Neural progenitor cell (in vitro differentiated cells): Measurements from ENCODE around the gene PNN. TPM values are rescaled to one million over a fixed set of nuclear protein-coding genes. Genes with fewer than 3 reads are reported as not detected.
"Not testable (repeated sequence)": the region's sequence is repeated elsewhere in the genome, so short reads cannot be mapped to it uniquely, and the experiment has no call there.

Experiments used
- DNase-seq: peaks from one replicate; pipeline ENCODE4 v3.0.0-alpha.2; 2016; ENCODE audit warnings: low spot score
- H2AFZ ChIP-seq: fragments of 200-600 bp; sonication (generic); replicated peaks from 2 replicates; pipeline ENCODE4 v1.6.1; 2016; ENCODE audit warnings: antibody characterized with exemption
- H3F3A ChIP-seq: fragments of 200-600 bp; sonication (generic); 2 replicates; pipeline ENCODE4 v1.6.1; 2016; ENCODE audit warnings: antibody characterized with exemption, low read depth
- H3K27ac ChIP-seq: fragments of 200-600 bp; sonication (generic); 2 replicates; pipeline ENCODE4 v1.5.1; 2016; ENCODE audit warnings: mild to moderate bottlenecking
- H3K27me3 ChIP-seq: fragments of 200-600 bp; sonication (generic); 2 replicates; pipeline ENCODE4 v1.6.1; 2016; ENCODE audit warnings: mild to moderate bottlenecking, moderate library complexity
- H3K36me3 ChIP-seq: fragments of 200-600 bp; sonication (generic); 2 replicates; pipeline ENCODE4 v1.5.1; 2016
- H3K4me1 ChIP-seq: fragments of 200-600 bp; sonication (generic); 2 replicates; pipeline ENCODE4 v1.6.1; 2016; ENCODE audit warnings: mixed run types
- H3K4me2 ChIP-seq: fragments of 200-600 bp; sonication (generic); 2 replicates; pipeline ENCODE4 v1.6.1; 2016
- H3K4me3 ChIP-seq: fragments of 200-600 bp; sonication (generic); 2 replicates; pipeline ENCODE4 v1.5.1; 2016
- H3K79me2 ChIP-seq: fragments of 200-600 bp; sonication (generic); 2 replicates; pipeline ENCODE4 v1.6.1; 2016; ENCODE audit warnings: low read depth
- H3K9ac ChIP-seq: fragments of 200-600 bp; sonication (generic); 2 replicates; pipeline ENCODE4 v1.6.1; 2016
- H3K9me3 ChIP-seq: fragments of 200-600 bp; sonication (generic); 2 replicates; pipeline ENCODE4 v1.5.1; 2016; ENCODE audit warnings: low read depth
- H4K20me1 ChIP-seq: fragments of 200-600 bp; sonication (generic); 2 replicates; pipeline ENCODE4 v1.6.1; 2016; ENCODE audit warnings: low read depth
- H3K27ac Mint-ChIP-seq: 3 replicates; pipeline ENCODE4 v1.8.0; 2021; ENCODE audit warnings: mixed read lengths
- H3K27me3 Mint-ChIP-seq: 2 replicates; pipeline ENCODE4 v1.8.0; 2022; ENCODE audit warnings: low read depth, mild to moderate bottlenecking, inconsistent platforms, moderate library complexity, mixed read lengths; ENCODE audit not compliant: insufficient read depth
- H3K36me3 Mint-ChIP-seq: 3 replicates; pipeline ENCODE4 v1.8.0; 2021; ENCODE audit warnings: mixed read lengths
- H3K4me1 Mint-ChIP-seq: 3 replicates; pipeline ENCODE4 v1.8.0; 2021; ENCODE audit warnings: mixed read lengths
- H3K4me3 Mint-ChIP-seq: 3 replicates; pipeline ENCODE4 v1.8.0; 2021; ENCODE audit warnings: mild to moderate bottlenecking, moderate library complexity, mixed read lengths
- H3K9me3 Mint-ChIP-seq: 3 replicates; pipeline ENCODE4 v1.8.0; 2020; ENCODE audit warnings: mixed read lengths
- CTCF ChIP-seq: fragments of 200-600 bp; sonication (generic); IDR thresholded peaks from 2 replicates; pipeline ENCODE4 v1.5.1; 2017; ENCODE audit warnings: antibody characterized with exemption, mild to moderate bottlenecking
- EZH2 ChIP-seq: fragments of 200-600 bp; sonication (generic); IDR thresholded peaks from 2 replicates; pipeline ENCODE4 v1.6.1; 2017; ENCODE audit warnings: antibody characterized with exemption, mild to moderate bottlenecking, moderate library complexity
- EZH2phosphoT487 ChIP-seq: fragments of 200-600 bp; sonication (generic); IDR thresholded peaks from 2 replicates; pipeline ENCODE4 v1.6.1; 2017; ENCODE audit warnings: antibody characterized with exemption
- total RNA-seq: library from RNA; depleted of rRNA; stranded (reverse); fragments of >200 nt; gene quantifications from 2 replicates; pipeline ENCODE4 v1.2.3, GENCODE V29; 2015; ENCODE audit warnings: low replicate concordance

Gene PNN
- total RNA-seq, 1 donor from 2014 or later, result 110 TPM

GRCh38 chr14:39217214-39217879 is 42.3 kb downstream of the PNN start:
- no peak overlapping the region for H3K4me3 Mint-ChIP-seq
- DNase-seq, result no peak
- H3K27ac ChIP-seq, result no peak overlapping the region
- no peaks in the 10 kb centered on the region for H3K36me3 ChIP-seq
- H3K4me2 ChIP-seq, result no peak overlapping the region
- H3K4me3 ChIP-seq, result no peak overlapping the region
- H3K9me3 ChIP-seq, result no peaks in the 10 kb centered on the region
- H3K4me1 Mint-ChIP-seq, result no peaks in the 10 kb centered on the region
- H3K27ac Mint-ChIP-seq, result no peak overlapping the region
- H3K9me3 Mint-ChIP-seq, result peaks cover 4% of the 10 kb centered on the region
- no peaks in the 10 kb centered on the region for H4K20me1 ChIP-seq
- no peak for TF ChIP-seq CTCF
- no peak for TF ChIP-seq EZH2phosphoT487
- TF ChIP-seq EZH2, result no peak
- H3K79me2 ChIP-seq, result no peaks in the 10 kb centered on the region
- no peaks in the 10 kb centered on the region for H3F3A ChIP-seq
- H2AFZ ChIP-seq, result no peak overlapping the region
- H3K4me1 ChIP-seq, result peaks cover 4% of the 10 kb centered on the region
- peaks cover 3% of the 10 kb centered on the region for H3K27me3 Mint-ChIP-seq
- H3K36me3 Mint-ChIP-seq, result no peaks in the 10 kb centered on the region
- no peaks in the 10 kb centered on the region for H3K27me3 ChIP-seq
- no peak overlapping the region for H3K9ac ChIP-seq

GRCh38 chr14:39218171-39218769 is 43.2 kb downstream of the PNN start:
- no peak overlapping the region for H3K27ac Mint-ChIP-seq
- no peak overlapping the region for H3K4me2 ChIP-seq
- no peak overlapping the region for H3K27ac ChIP-seq

GRCh38 chr14:39219075-39219499 is 44.0 kb downstream of the PNN start:
- H3K9me3 ChIP-seq, result no peaks in the 10 kb centered on the region
- no peaks in the 10 kb centered on the region for H3K27me3 ChIP-seq
- H3K27ac ChIP-seq, result no peak overlapping the region
- H2AFZ ChIP-seq, result no peak overlapping the region
- Mint-ChIP-seq H3K36me3 (no peaks in the 10 kb centered on the region), H3K27ac (no peak overlapping the region), H3K4me3 (no peak overlapping the region), H3K4me1 (no peaks in the 10 kb centered on the region), H3K27me3 (peaks cover 3% of the 10 kb centered on the region), H3K9me3 (peaks cover 4% of the 10 kb centered on the region)
- no peak overlapping the region for H3K4me3 ChIP-seq
- TF ChIP-seq CTCF (no peak), EZH2 (no peak), EZH2phosphoT487 (no peak)
- DNase-seq, result no peak
- no peaks in the 10 kb centered on the region for H4K20me1 ChIP-seq
- no peak overlapping the region for H3K9ac ChIP-seq
- H3K36me3 ChIP-seq, result no peaks in the 10 kb centered on the region
- H3F3A ChIP-seq, result no peaks in the 10 kb centered on the region
- H3K79me2 ChIP-seq, result no peaks in the 10 kb centered on the region
- no peak overlapping the region for H3K4me2 ChIP-seq
- H3K4me1 ChIP-seq, result peaks cover 4% of the 10 kb centered on the region

More at GRCh38 chr14:39218171-39218769, 43.2 kb downstream of the PNN start:
- H3K4me1 ChIP-seq, result peaks cover 4% of the 10 kb centered on the region
- no peaks in the 10 kb centered on the region for H3K79me2 ChIP-seq
- Mint-ChIP-seq H3K4me1 (no peaks in the 10 kb centered on the region), H3K4me3 (no peak overlapping the region), H3K27me3 (peaks cover 3% of the 10 kb centered on the region), H3K9me3 (peaks cover 4% of the 10 kb centered on the region), H3K36me3 (no peaks in the 10 kb centered on the region)
- no peak overlapping the region for H2AFZ ChIP-seq
- H3K4me3 ChIP-seq, result no peak overlapping the region
- TF ChIP-seq EZH2 (no peak), EZH2phosphoT487 (no peak), CTCF (no peak)
- no peaks in the 10 kb centered on the region for H3K9me3 ChIP-seq
- no peaks in the 10 kb centered on the region for H4K20me1 ChIP-seq
- no peak for DNase-seq
- no peaks in the 10 kb centered on the region for H3F3A ChIP-seq
- no peaks in the 10 kb centered on the region for H3K36me3 ChIP-seq
- no peak overlapping the region for H3K9ac ChIP-seq
- H3K27me3 ChIP-seq, result no peaks in the 10 kb centered on the region

GRCh38 chr14:39220473-39220872 is 45.4 kb downstream of the PNN start:
- not testable (repeated sequence) for H3K27ac Mint-ChIP-seq, H3K4me3 Mint-ChIP-seq

More at GRCh38 chr14:39220473-39220872, 45.4 kb downstream of the PNN start:
- H3K9me3 ChIP-seq, H3K79me2 ChIP-seq, H3K9me3 Mint-ChIP-seq, DNase-seq, H3K27ac ChIP-seq, H3K27me3 Mint-ChIP-seq, H3F3A ChIP-seq, H4K20me1 ChIP-seq, H3K4me2 ChIP-seq, H3K27me3 ChIP-seq, H3K4me1 Mint-ChIP-seq, H3K36me3 ChIP-seq, H3K4me3 ChIP-seq, H2AFZ ChIP-seq, H3K4me1 ChIP-seq, H3K9ac ChIP-seq, H3K36me3 Mint-ChIP-seq: not testable (repeated sequence)
